HEK293T (cell line): ENCODE results near the gene C6orf47.

Experiments used
- ARNT ChIP-seq: fragments of 450-650 bp; IDR thresholded peaks from 2 replicates; pipeline ENCODE4 v1.6.1; 2017; ENCODE audit warnings: mild to moderate bottlenecking
- BHLHE40 ChIP-seq: fragments of 450-650 bp; IDR thresholded peaks from 2 replicates; pipeline ENCODE4 v1.6.1; 2016; ENCODE audit warnings: mild to moderate bottlenecking, moderate library complexity, borderline replicate concordance
- ELF4 ChIP-seq: fragments of 450-650 bp; IDR thresholded peaks from 2 replicates; pipeline ENCODE4 v1.6.1; 2017; ENCODE audit warnings: antibody characterized with exemption
- FOXA1 ChIP-seq: fragments of 450-650 bp; IDR thresholded peaks from 2 replicates; pipeline ENCODE4 v1.6.1; 2016; ENCODE audit warnings: mild to moderate bottlenecking
- FOXK2 ChIP-seq: fragments of 450-650 bp; IDR thresholded peaks from 2 replicates; pipeline ENCODE4 v1.6.1; 2016; ENCODE audit warnings: mild to moderate bottlenecking
- FOXM1 ChIP-seq: fragments of 450-650 bp; IDR thresholded peaks from 2 replicates; pipeline ENCODE4 v1.6.1; 2017; ENCODE audit warnings: mild to moderate bottlenecking, borderline replicate concordance
- HDGF ChIP-seq: fragments of 450-650 bp; IDR thresholded peaks from 2 replicates; pipeline ENCODE4 v1.6.1; 2017; ENCODE audit warnings: antibody characterized with exemption, borderline replicate concordance
- L3MBTL2 ChIP-seq: fragments of 450-650 bp; conservative IDR thresholded peaks from 2 replicates; pipeline ENCODE4 v1.6.1; 2016; ENCODE audit warnings: mild to moderate bottlenecking
- NFRKB ChIP-seq: fragments of 450-650 bp; IDR thresholded peaks from 2 replicates; pipeline ENCODE4 v1.6.1; 2016; ENCODE audit warnings: mild to moderate bottlenecking, moderate library complexity
- SP1 ChIP-seq: fragments of 450-650 bp; IDR thresholded peaks from 2 replicates; pipeline ENCODE4 v1.6.1; 2017
- SUZ12 ChIP-seq: fragments of 450-650 bp; IDR thresholded peaks from 2 replicates; pipeline ENCODE4 v1.6.1; 2016; ENCODE audit warnings: mild to moderate bottlenecking
- TARDBP ChIP-seq: fragments of 450-650 bp; IDR thresholded peaks from 2 replicates; pipeline ENCODE4 v1.6.1; 2016
- TF ChIP-seq, protein P1 (sequence below): fragments of 450-650 bp; IDR thresholded peaks from 2 replicates; pipeline ENCODE4 v1.6.1; 2016

DNA sequence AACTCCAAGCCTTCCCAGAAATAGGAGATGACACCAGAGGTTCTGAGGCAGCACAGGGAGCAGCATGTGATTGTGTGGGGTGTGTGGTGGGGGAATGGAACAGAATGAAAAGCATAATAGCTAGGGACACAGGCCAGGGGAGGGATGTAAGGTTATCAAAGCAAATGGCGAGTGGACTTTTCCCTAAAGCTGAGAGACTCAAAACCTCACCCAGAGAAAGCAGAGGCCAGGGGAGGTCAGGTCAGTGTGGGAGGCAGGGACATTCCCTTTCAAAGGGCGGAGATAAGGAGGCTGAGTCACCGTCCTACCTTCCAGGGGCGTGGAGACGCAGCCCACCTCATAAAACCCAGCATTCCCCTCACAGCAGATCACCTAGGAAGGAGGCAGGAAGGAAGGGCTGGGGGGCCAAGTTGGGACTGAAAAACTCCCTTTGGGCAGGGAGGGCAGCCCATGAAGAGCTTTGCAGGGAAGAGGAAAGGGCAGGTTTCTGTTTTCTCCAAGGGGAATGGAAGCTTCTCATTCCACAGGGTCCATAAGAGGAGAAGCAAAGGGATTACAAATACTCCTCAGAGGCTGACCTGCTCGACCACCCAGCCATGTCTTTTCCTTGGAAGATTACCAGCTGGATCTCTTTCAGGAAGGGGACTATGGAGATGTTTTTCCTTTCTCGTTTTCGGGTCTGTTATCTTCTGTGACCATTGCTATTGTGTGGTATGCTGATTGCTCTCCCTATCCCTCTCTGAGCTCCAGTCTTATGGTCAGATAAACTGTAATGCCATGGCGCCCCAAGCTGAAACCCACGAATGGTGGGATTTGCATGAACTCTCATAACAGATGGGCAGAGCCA is 29.9 kb upstream of the C6orf47 start:
- TF ChIP-seq FOXA1 (no peak), FOXM1 (no peak), SP1 (no peak), SUZ12 (no peak), BHLHE40 (no peak), FOXK2 (no peak), TARDBP (no peak), ARNT (no peak), L3MBTL2 (no peak), ELF4 (no peak), NFRKB (no peak), HDGF (no peak)
- TF ChIP-seq, protein P1, sequence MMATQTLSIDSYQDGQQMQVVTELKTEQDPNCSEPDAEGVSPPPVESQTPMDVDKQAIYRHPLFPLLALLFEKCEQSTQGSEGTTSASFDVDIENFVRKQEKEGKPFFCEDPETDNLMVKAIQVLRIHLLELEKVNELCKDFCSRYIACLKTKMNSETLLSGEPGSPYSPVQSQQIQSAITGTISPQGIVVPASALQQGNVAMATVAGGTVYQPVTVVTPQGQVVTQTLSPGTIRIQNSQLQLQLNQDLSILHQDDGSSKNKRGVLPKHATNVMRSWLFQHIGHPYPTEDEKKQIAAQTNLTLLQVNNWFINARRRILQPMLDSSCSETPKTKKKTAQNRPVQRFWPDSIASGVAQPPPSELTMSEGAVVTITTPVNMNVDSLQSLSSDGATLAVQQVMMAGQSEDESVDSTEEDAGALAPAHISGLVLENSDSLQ = no peak
